ENCODE measurements around the gene E2F7. TPM values are rescaled to one million over a fixed set of nuclear protein-coding genes. Genes with fewer than 3 reads are reported as not detected.

E2F7 gene
- polyA plus RNA-seq, 1 donor from 2014 or later: 0.48 TPM

- Histone ChIP-seq H3F3A (ENCODE audit: insufficient read depth, low read length, poor library complexity, severe bottlenecking) (no peaks in the 10 kb centered on the region), H3K9ac (ENCODE audit: low read length) (no peak overlapping the region), H3K4me3 (ENCODE audit: low read length) (no peak overlapping the region), H3K79me2 (replicated peaks; ENCODE audit: insufficient read depth, low read length) (no peaks in the 10 kb centered on the region), H4K20me1 (ENCODE audit: insufficient read depth) (no peaks in the 10 kb centered on the region), H3K36me3 (ENCODE audit: insufficient read depth, low read length) (no peaks in the 10 kb centered on the region), H3K27ac (ENCODE audit: low read length) (no peak overlapping the region), H3K27me3 (ENCODE audit: insufficient read depth, low read depth, low read length) (no peaks in the 10 kb centered on the region), H2AFZ (ENCODE audit: low read depth, low read length) (no peak overlapping the region), H3K9me2 (ENCODE audit: insufficient read depth, low read length) (no peaks in the 10 kb centered on the region), H3K9me3 (ENCODE audit: low read length) (no peaks in the 10 kb centered on the region), H3K4me2 (ENCODE audit: low read length) (no peak overlapping the region)
- TF ChIP-seq POLR2AphosphoS5 (IDR thresholded peaks at IDR 0.05) (no peak), TAF1 (IDR thresholded peaks at IDR 0.05; ENCODE audit: low read depth) (no peak), RAD21 (conservative IDR thresholded peaks at IDR 0.05) (no peak), EP300 (conservative IDR thresholded peaks at IDR 0.05; ENCODE audit: poor library complexity, severe bottlenecking) (no peak), REST (IDR thresholded peaks at IDR 0.05; ENCODE audit: borderline replicate concordance) (no peak)
These were observed 17.8 kb downstream of the E2F7 start for GRCh38 chr12:77047341-77048109.

- Histone ChIP-seq H4K20me1 (ENCODE audit: insufficient read depth) (no peaks in the 10 kb centered on the region), H3K9me2 (ENCODE audit: insufficient read depth, low read length) (no peaks in the 10 kb centered on the region), H3F3A (ENCODE audit: insufficient read depth, low read length, poor library complexity, severe bottlenecking) (no peaks in the 10 kb centered on the region), H3K36me3 (ENCODE audit: insufficient read depth, low read length) (no peaks in the 10 kb centered on the region), H3K4me3 (ENCODE audit: low read length) (no peak overlapping the region), H3K27ac (ENCODE audit: low read length) (no peak overlapping the region), H3K4me2 (ENCODE audit: low read length) (no peak overlapping the region), H3K27me3 (ENCODE audit: insufficient read depth, low read depth, low read length) (no peaks in the 10 kb centered on the region), H3K9ac (ENCODE audit: low read length) (no peak overlapping the region), H3K79me2 (replicated peaks; ENCODE audit: insufficient read depth, low read length) (no peaks in the 10 kb centered on the region), H3K9me3 (ENCODE audit: low read length) (no peaks in the 10 kb centered on the region), H2AFZ (ENCODE audit: low read depth, low read length) (no peak overlapping the region)
- no peak for TF ChIP-seq MXI1 (conservative IDR thresholded peaks at IDR 0.05; ENCODE audit: poor library complexity, severe bottlenecking)
- no peak for TF ChIP-seq TAF1 (IDR thresholded peaks at IDR 0.05; ENCODE audit: low read depth)
- no peak for TF ChIP-seq RAD21 (conservative IDR thresholded peaks at IDR 0.05)
These were observed 18.9 kb downstream of the E2F7 start for GRCh38 chr12:77046468-77046867.

- Histone ChIP-seq H3K79me2 (replicated peaks; ENCODE audit: insufficient read depth, low read length) (no peaks in the 10 kb centered on the region), H4K20me1 (ENCODE audit: insufficient read depth) (no peaks in the 10 kb centered on the region), H3F3A (ENCODE audit: insufficient read depth, low read length, poor library complexity, severe bottlenecking) (no peaks in the 10 kb centered on the region), H3K9me2 (ENCODE audit: insufficient read depth, low read length) (no peaks in the 10 kb centered on the region), H3K36me3 (ENCODE audit: insufficient read depth, low read length) (no peaks in the 10 kb centered on the region), H3K4me2 (ENCODE audit: low read length) (no peak overlapping the region), H3K27ac (ENCODE audit: low read length) (no peak overlapping the region), H3K4me3 (ENCODE audit: low read length) (no peak overlapping the region), H3K9ac (ENCODE audit: low read length) (no peak overlapping the region), H3K9me3 (ENCODE audit: low read length) (no peaks in the 10 kb centered on the region), H2AFZ (ENCODE audit: low read depth, low read length) (no peak overlapping the region), H3K27me3 (ENCODE audit: insufficient read depth, low read depth, low read length) (no peaks in the 10 kb centered on the region)
- no peak for TF ChIP-seq EP300 (conservative IDR thresholded peaks at IDR 0.05; ENCODE audit: poor library complexity, severe bottlenecking)
- no peak for TF ChIP-seq MXI1 (conservative IDR thresholded peaks at IDR 0.05; ENCODE audit: poor library complexity, severe bottlenecking)
- no peak for TF ChIP-seq POLR2AphosphoS5 (IDR thresholded peaks at IDR 0.05)
- no peak for TF ChIP-seq CTCF (IDR thresholded peaks at IDR 0.05; ENCODE audit: poor library complexity, severe bottlenecking)
- no peak for TF ChIP-seq RAD21 (conservative IDR thresholded peaks at IDR 0.05)
- no peak for TF ChIP-seq SMC3 (conservative IDR thresholded peaks at IDR 0.05; ENCODE audit: poor library complexity)
These were observed 20.2 kb downstream of the E2F7 start for GRCh38 chr12:77045183-77045582.

Data from neural cell (in vitro differentiated cells).